Stimulated activated CD4-positive, alpha-beta T cell treated with anti-CD3 and anti-CD28 coated beads, Interleukin-4, amount 100 ng/mL, for 1 hour (primary cell): ENCODE data around the gene PLEKHA6.

Experiments
- DNase-seq: peaks from one replicate; pipeline ENCODE4 v3.0.0-alpha.2; 2020

Gene PLEKHA6

GRCh38 chr1:204308023-204308628, 51.6 kb downstream of the PLEKHA6 start:
- DNase-seq: no peak

GRCh38 chr1:204307334-204307883, 52.3 kb downstream of the PLEKHA6 start:
- no peak for DNase-seq

GRCh38 chr1:204306076-204306475, 53.7 kb downstream of the PLEKHA6 start:
- no peak for DNase-seq

- DNase-seq: no peak
Observed at GRCh38 chr1:204304067-204304466, 55.7 kb downstream of the PLEKHA6 start.

GRCh38 chr1:204302769-204303168, 57.0 kb downstream of the PLEKHA6 start:
- DNase-seq: no peak

- DNase-seq: no peak
Observed at GRCh38 chr1:204301171-204301957, 58.4 kb downstream of the PLEKHA6 start.

GRCh38 chr1:204299814-204300365, 59.8 kb downstream of the PLEKHA6 start:
- DNase-seq: no peak

- no peak for DNase-seq
Observed at GRCh38 chr1:204296431-204296988, 63.2 kb downstream of the PLEKHA6 start.

- DNase-seq: no peak
Observed at GRCh38 chr1:204295671-204296070, 64.1 kb downstream of the PLEKHA6 start.

GRCh38 chr1:204294357-204294756, 65.4 kb downstream of the PLEKHA6 start:
- DNase-seq: no peak

GRCh38 chr1:204293605-204294337, 66.0 kb downstream of the PLEKHA6 start:
- DNase-seq: no peak

- DNase-seq: no peak
Observed at GRCh38 chr1:204292740-204293139, 67.0 kb downstream of the PLEKHA6 start.

- no peak for DNase-seq
Observed at GRCh38 chr1:204289280-204289679, 70.4 kb downstream of the PLEKHA6 start.

GRCh38 chr1:204288021-204288588, 71.6 kb downstream of the PLEKHA6 start:
- DNase-seq: no peak

- no peak for DNase-seq
Observed at GRCh38 chr1:204287466-204287891, 72.2 kb downstream of the PLEKHA6 start.

GRCh38 chr1:204286831-204287421, 72.8 kb downstream of the PLEKHA6 start:
- DNase-seq: no peak

- no peak for DNase-seq
Observed at GRCh38 chr1:204286315-204286714, 73.4 kb downstream of the PLEKHA6 start.

- DNase-seq: no peak
Observed at GRCh38 chr1:204285436-204286305, 74.1 kb downstream of the PLEKHA6 start.

GRCh38 chr1:204284929-204285328, 74.8 kb downstream of the PLEKHA6 start:
- DNase-seq: no peak

GRCh38 chr1:204283711-204284651, 75.7 kb downstream of the PLEKHA6 start:
- DNase-seq: no peak
